Adrenal gland (tissue), 12 donors: ENCODE data around the gene NELL2. TPM values are rescaled to one million over a fixed set of nuclear protein-coding genes. Genes with fewer than 3 reads are reported as not detected.

ENCODE experiments used
- DNase-seq, 7 donors: peaks; one replicate each; pipeline ENCODE4 v3.0.0-alpha.2; 2019 to 2020
- H3K27ac ChIP-seq, 5 donors: fragments of 200-600 bp; sonication (generic) in 4 of 5; 1 replicate in 3 of 5; 2 replicates in 2 of 5; pipeline versions ENCODE4 v1.5.1 to v1.8.0; 2016 to 2020; ENCODE audit warnings: mild to moderate bottlenecking in 1 of 5
- H3K27me3 ChIP-seq: fragments of 200-600 bp; 2 replicates; pipeline ENCODE4 v1.8.0; 2021
- H3K36me3 ChIP-seq, 2 donors: fragments of 200-600 bp; replicated peaks in 1 of 2; 1 replicate in 1 of 2; 2 replicates in 1 of 2; pipeline versions ENCODE4 v1.5.1 to v1.8.0; 2018 to 2022
- H3K4me1 ChIP-seq, 2 donors: fragments of 200-600 bp; replicated peaks in 1 of 2; 1 replicate in 1 of 2; 2 replicates in 1 of 2; pipeline versions ENCODE4 v1.5.1 to v1.8.0; 2018 to 2021
- H3K4me3 ChIP-seq, 4 donors: fragments of 200-600 bp; sonication (generic) in 3 of 4; one replicate each; pipeline ENCODE4 v1.5.1; 2016 to 2018
- H3K9me3 ChIP-seq, 3 donors: fragments of 200-600 bp; sonication (generic) in 1 of 3; replicated peaks in 1 of 3; 1 replicate in 2 of 3; 2 replicates in 1 of 3; pipeline versions ENCODE4 v1.5.1 to v1.8.0; 2016 to 2021
- CTCF ChIP-seq, 6 experiments: fragments of 450-650 bp in 4 of 6; fragments of 200-600 bp in 2 of 6; sonication (generic) in 1 of 6; IDR thresholded peaks; 1 replicate in 5 of 6; 2 replicates in 1 of 6; pipeline versions ENCODE4 v1.5.1 to v1.8.0; 2016 to 2021; ENCODE audit warnings: antibody characterized with exemption in 6 of 6, mild to moderate bottlenecking in 2 of 6, moderate library complexity in 1 of 6
- POLR2A ChIP-seq, 2 donors: fragments of 450-650 bp; IDR thresholded peaks; one replicate each; pipeline ENCODE4 v1.6.1; 2017; ENCODE audit warnings: antibody characterized with exemption in 2 of 2, mild to moderate bottlenecking in 2 of 2, moderate library complexity in 1 of 2
- WGBS, 4 donors: extraction: QIAGEN DNeasy Blood & Tissue Kit in 2 of 4; methylation state at CpG; one replicate each; pipeline versions ENCODE4 v1.1.5 to v1.1.7; 2013 to 2017; 5-methylcytosine and 5-hydroxymethylcytosine counted together
- intact Hi-C, 2 donors: fragments of 100-400 bp; cut with DNase I; formaldehyde crosslinking; loops; one replicate each; pipeline versions ENCODE4 v1.14.1 to v1.15.0; 2022 to 2023
- polyA plus RNA-seq, 3 donors: library from polyadenylated mRNA; stranded (reverse); fragments of 200-250 nt in 2 of 3; fragments of 350-450 nt in 1 of 3; fragmentation: Illumina TruSeq in 1 of 3; extraction: RNeasy Lipid Tissue Mini Kit (QIAGEN cat#74804) in 1 of 3; gene quantifications; one replicate each; pipeline ENCODE4 v1.2.3, GENCODE V29; 2013 to 2014
- total RNA-seq, 9 donors: library from RNA; depleted of rRNA in 4 of 9; stranded (reverse); fragments of >200 nt in 4 of 9; fragments of 120-200 nt in 1 of 9; fragmentation: NEBNext Ultra II Directional in 1 of 9; extraction: Animal tissue kit (Norgen Biotek cat#: 25700) in 1 of 9; gene quantifications; one replicate each; pipeline versions ENCODE4 v1.1.0 to v1.2.4, GENCODE V29; 2013 to 2023
- donor health status: healthy with polysubstance abuse.
- donor health status: Bipolar disorder and iron deficiency.
- donor health status: DM: yes; HTN: yes; CAD: no.
- donor health status: DM: no; HTN: no; CAD: no.
- donor health status: DM: no; HTN: no; CAD: no.
- donor health status: DM: yes; HTN: yes; CAD: no.

Gene NELL2
- total and polyA plus RNA-seq, 12 donors, result 0.35 to 26.5 (median 6.0) TPM; not detected in 1

- H3K36me3 ChIP-seq, result no peaks in the 10 kb centered on the region
- intact Hi-C loops, result no loop called here
- H3K4me3 ChIP-seq, result no peak overlapping the region
- no peaks in the 10 kb centered on the region for H3K9me3 ChIP-seq
- TF ChIP-seq CTCF (IDR thresholded peaks at IDR 0.05) (no peak), POLR2A (IDR thresholded peaks at IDR 0.05) (no peak)
- no peak overlapping the region for H3K27ac ChIP-seq
- no peaks in the 10 kb centered on the region for H3K4me1 ChIP-seq
- no peaks in the 10 kb centered on the region for H3K27me3 ChIP-seq
- no peak for DNase-seq
These were observed 286.4 kb downstream of the NELL2 start for GRCh38 chr12:44589697-44590096.

GRCh38 chr12:44588651-44589050 lies 287.5 kb downstream of the NELL2 start:
- H3K4me1 ChIP-seq, result no peaks in the 10 kb centered on the region
- no peaks in the 10 kb centered on the region for H3K27me3 ChIP-seq
- intact Hi-C loops, result no loop called here
- no peaks in the 10 kb centered on the region for H3K9me3 ChIP-seq
- H3K36me3 ChIP-seq, result no peaks in the 10 kb centered on the region
- TF ChIP-seq POLR2A (IDR thresholded peaks at IDR 0.05) (no peak), CTCF (IDR thresholded peaks at IDR 0.05) (no peak)
- 66 to 77% (median 74%) methylated on average over 1 of the region's 1 CpG for WGBS, 4 donors
- no peak for DNase-seq
- H3K27ac ChIP-seq, result no peak overlapping the region
- H3K4me3 ChIP-seq, result no peak overlapping the region

- H3K27me3 ChIP-seq, result no peaks in the 10 kb centered on the region
- no peaks in the 10 kb centered on the region for H3K4me1 ChIP-seq
- WGBS, 4 donors, result 55 to 64% (median 60%) methylated on average over 2 of the region's 2 CpGs
- TF ChIP-seq POLR2A (IDR thresholded peaks at IDR 0.05) (no peak), CTCF (IDR thresholded peaks at IDR 0.05) (no peak)
- no peak overlapping the region for H3K27ac ChIP-seq
- intact Hi-C loops, result no loop called here
- H3K36me3 ChIP-seq, result no peaks in the 10 kb centered on the region
- no peaks in the 10 kb centered on the region for H3K9me3 ChIP-seq
- no peak overlapping the region for H3K4me3 ChIP-seq
- no peak for DNase-seq
These were observed 291.5 kb downstream of the NELL2 start for GRCh38 chr12:44584625-44585024.

GRCh38 chr12:44582521-44582920 lies 293.6 kb downstream of the NELL2 start:
- no peak for DNase-seq
- 65 to 80% (median 75%) methylated on average over 3 of the region's 3 CpGs for WGBS, 4 donors
- no peak overlapping the region for H3K27ac ChIP-seq
- no peaks in the 10 kb centered on the region for H3K27me3 ChIP-seq
- H3K9me3 ChIP-seq, result no peaks in the 10 kb centered on the region
- TF ChIP-seq CTCF (IDR thresholded peaks at IDR 0.05) (no peak), POLR2A (IDR thresholded peaks at IDR 0.05) (no peak)
- intact Hi-C loops, result no loop called here
- H3K4me3 ChIP-seq, result no peak overlapping the region
- no peaks in the 10 kb centered on the region for H3K4me1 ChIP-seq
- H3K36me3 ChIP-seq, result no peaks in the 10 kb centered on the region
